Fibroblast of lung (primary cell): ENCODE measurements around the gene PRLR.

ENCODE experiments used
- CTCF ChIP-seq, 2 donors: IDR thresholded peaks in 1 of 2; conservative IDR thresholded peaks in 1 of 2; 1 replicate in 1 of 2; 2 replicates in 1 of 2; pipeline ENCODE4 v1.5.1; 2011 to 2012; ENCODE audit warnings: low read length in 2 of 2, control low read depth in 1 of 2, inconsistent platforms in 1 of 2, low read depth in 1 of 2, mild to moderate bottlenecking in 1 of 2
- EZH2 ChIP-seq: IDR thresholded peaks from 2 replicates; pipeline ENCODE4 v1.5.1; 2012; ENCODE audit warnings: low read length, control low read depth, mild to moderate bottlenecking; ENCODE audit errors: missing control alignments

GRCh38 chr5:35004771-35005170 is 225.5 kb downstream of the PRLR start:
- TF ChIP-seq CTCF (conservative IDR thresholded peaks at IDR 0.05 in 1 of 2, IDR thresholded peaks at IDR 0.05 in 1 of 2; ENCODE audit: low read depth in 1 of 2, low read length in 2 of 2) (no peak), EZH2 (no peak)
